SK-N-SH (cell line): ENCODE measurements around the gene ADAMTSL1. TPM values are rescaled to one million over a fixed set of nuclear protein-coding genes. Genes with fewer than 3 reads are reported as not detected.
A peak's percentile ranks its signal among the peaks of the same experiment; 100 is the strongest.

Experiments used
- CTCF ChIA-PET: fragments of 300-600, 350-600 bp; formaldehyde crosslinking; extraction: SDS; loops from one replicate; lab custom pipeline; 2021; lab: Yijun Ruan, JAX
- POLR2A ChIA-PET: fragments of 350-600 bp; sonication (Branson Sonifier 250); formaldehyde crosslinking; extraction: SDS; loops from one replicate; lab custom pipeline; 2020; ENCODE audit warnings: antibody characterized with exemption, inconsistent platforms; lab: Yijun Ruan, JAX
- DNase-seq: peaks from one replicate; pipeline ENCODE4 v3.0.0; 2012
- H2AFZ ChIP-seq: fragments of 200-600 bp; sonication (generic); 2 replicates; pipeline ENCODE4 v1.8.1; 2016; ENCODE audit warnings: antibody characterized with exemption, mild to moderate bottlenecking, low read depth
- H3F3A ChIP-seq: fragments of 200-600 bp; sonication (generic); replicated peaks from 2 replicates; pipeline ENCODE3; 2016; ENCODE audit warnings: antibody characterized with exemption, mild to moderate bottlenecking; ENCODE audit not compliant: insufficient read depth
- H3K27ac ChIP-seq, 2 experiments: fragments of 200-500 bp in 1 of 2; fragments of 200-600 bp in 1 of 2; sonication (Bioruptor generic) in 1 of 2; sonication (generic), shearing (Covaris generic) in 1 of 2; 2 replicates each; pipeline versions ENCODE4 v1.5.1 to v1.6.1; 2014 to 2016; ENCODE audit warnings: low read depth in 2 of 2, inconsistent platforms in 1 of 2, low read length in 1 of 2, mild to moderate bottlenecking in 1 of 2, mixed read lengths in 1 of 2
- H3K27me3 ChIP-seq: fragments of 200-600 bp; sonication (generic), shearing (Covaris generic); 2 replicates; pipeline ENCODE4 v1.6.1; 2016; ENCODE audit warnings: mixed run types; ENCODE audit not compliant: insufficient read depth
- H3K36me3 ChIP-seq, 2 experiments: fragments of 200-500 bp in 1 of 2; fragments of 200-600 bp in 1 of 2; sonication (Bioruptor generic) in 1 of 2; sonication (generic) in 1 of 2; replicated peaks in 1 of 2; 2 replicates each; pipeline versions ENCODE3 to v1.5.1; 2014 to 2016; ENCODE audit warnings: low read length in 1 of 2, mild to moderate bottlenecking in 1 of 2; ENCODE audit not compliant: insufficient read depth in 2 of 2, control insufficient read depth in 1 of 2
- H3K4me1 ChIP-seq, 2 experiments: fragments of 200-500 bp in 1 of 2; fragments of 200-600 bp in 1 of 2; sonication (Bioruptor generic) in 1 of 2; sonication (generic), shearing (Covaris generic) in 1 of 2; 2 replicates each; pipeline versions ENCODE4 v1.5.1 to v1.6.1; 2014 to 2016; ENCODE audit warnings: low read depth in 1 of 2, low read length in 1 of 2, mixed run types in 1 of 2; ENCODE audit not compliant: insufficient read depth in 2 of 2, control insufficient read depth in 1 of 2
- H3K4me2 ChIP-seq: fragments of 200-600 bp; sonication (generic), shearing (Covaris generic); 2 replicates; pipeline ENCODE4 v1.6.1; 2017; ENCODE audit warnings: mixed run types
- H3K4me3 ChIP-seq, 2 experiments: fragments of 200-500 bp in 1 of 2; fragments of 200-600 bp in 1 of 2; sonication (Bioruptor generic) in 1 of 2; sonication (generic), shearing (Covaris generic) in 1 of 2; 2 replicates each; pipeline versions ENCODE4 v1.5.1 to v1.8.1; 2014 to 2016; ENCODE audit warnings: low read depth in 2 of 2, inconsistent platforms in 1 of 2, low read length in 1 of 2, mild to moderate bottlenecking in 1 of 2, mixed read lengths in 1 of 2, moderate library complexity in 1 of 2
- H3K79me2 ChIP-seq: fragments of 200-600 bp; sonication (generic); 2 replicates; pipeline ENCODE4 v1.8.1; 2017; ENCODE audit warnings: mild to moderate bottlenecking; ENCODE audit not compliant: insufficient read depth
- H3K9ac ChIP-seq: fragments of 200-600 bp; sonication (generic); 2 replicates; pipeline ENCODE4 v1.6.1; 2017; ENCODE audit warnings: mixed run types
- H3K9me2 ChIP-seq: fragments of 200-600 bp; sonication (generic); 2 replicates; pipeline ENCODE4 v1.6.1; 2017; ENCODE audit warnings: mixed run types
- H3K9me3 ChIP-seq: fragments of 200-600 bp; sonication (generic); 2 replicates; pipeline ENCODE4 v1.6.1; 2017; ENCODE audit warnings: mixed run types, mild to moderate bottlenecking, moderate library complexity
- H4K20me1 ChIP-seq: fragments of 200-600 bp; sonication (generic); 2 replicates; pipeline ENCODE4 v1.6.1; 2017; ENCODE audit warnings: mild to moderate bottlenecking, mixed run types; ENCODE audit not compliant: insufficient read depth
- CHD2 ChIP-seq: fragments of 150-350 bp; IDR thresholded peaks from 2 replicates; pipeline ENCODE4 v1.6.1; 2018; ENCODE audit warnings: low read length; ENCODE audit not compliant: partially characterized antibody
- ELF1 ChIP-seq: IDR thresholded peaks from 2 replicates; pipeline ENCODE4 v1.4.0; 2012
- EP300 ChIP-seq, 2 experiments: IDR thresholded peaks; 2 replicates each; pipeline versions ENCODE4 v1.4.0 to v1.6.1; 2012; ENCODE audit warnings: borderline replicate concordance in 1 of 2, low read depth in 1 of 2, low read length in 1 of 2
- EZH2phosphoT487 ChIP-seq: fragments of 200-600 bp; sonication (generic); IDR thresholded peaks from 2 replicates; pipeline ENCODE4 v1.6.1; 2017; ENCODE audit warnings: low read depth, mixed run types, mild to moderate bottlenecking, antibody characterized with exemption, moderate library complexity, borderline replicate concordance
- FOXM1 ChIP-seq: IDR thresholded peaks from 2 replicates; pipeline ENCODE4 v1.4.0; 2012; ENCODE audit warnings: low read depth, mild to moderate bottlenecking
- GATA2 ChIP-seq: sonication (generic); formaldehyde crosslinking; IDR thresholded peaks from 2 replicates; pipeline ENCODE4 v1.5.0; 2020; ENCODE audit warnings: mild to moderate bottlenecking, missing genetic modification reagents
- JUND ChIP-seq: IDR thresholded peaks from 2 replicates; pipeline ENCODE4 v1.4.0; 2012
- MEF2A ChIP-seq: IDR thresholded peaks from 2 replicates; pipeline ENCODE4 v1.4.0; 2012; ENCODE audit warnings: low read depth, borderline replicate concordance
- MXI1 ChIP-seq: IDR thresholded peaks from 2 replicates; pipeline ENCODE4 v1.6.1; 2012; ENCODE audit warnings: mild to moderate bottlenecking, low read depth, low read length, improper control_type of control experiment
- NFIC ChIP-seq: IDR thresholded peaks from 2 replicates; pipeline ENCODE4 v1.4.0; 2012; ENCODE audit warnings: borderline replicate concordance
- NRF1 ChIP-seq: IDR thresholded peaks from 2 replicates; pipeline ENCODE4 v1.6.1; 2012; ENCODE audit warnings: low read depth, mild to moderate bottlenecking, low read length
- PBX3 ChIP-seq: IDR thresholded peaks from 2 replicates; pipeline ENCODE4; 2012
- RAD21 ChIP-seq: IDR thresholded peaks from 2 replicates; pipeline ENCODE4 v1.6.1; 2012; ENCODE audit warnings: mild to moderate bottlenecking, low read length
- RCOR1 ChIP-seq: fragments of 150-350 bp; IDR thresholded peaks from 2 replicates; pipeline ENCODE4 v1.6.1; 2017; ENCODE audit warnings: antibody characterized with exemption, low read length
- RFX5 ChIP-seq: IDR thresholded peaks from 2 replicates; pipeline ENCODE4 v1.6.1; 2012; ENCODE audit warnings: mild to moderate bottlenecking, improper control_type of control experiment, low read length
- RXRA ChIP-seq: IDR thresholded peaks from 2 replicates; pipeline ENCODE4 v1.4.0; 2012; ENCODE audit warnings: low read depth, mild to moderate bottlenecking, borderline replicate concordance
- SIN3A ChIP-seq: IDR thresholded peaks from 2 replicates; pipeline ENCODE4 v1.6.1; 2012; ENCODE audit warnings: low read depth, mild to moderate bottlenecking, low read length, moderate library complexity, borderline replicate concordance
- SMC3 ChIP-seq: IDR thresholded peaks from 2 replicates; pipeline ENCODE4 v1.6.1; 2012; ENCODE audit warnings: low read depth, low read length, improper control_type of control experiment
- TAF1 ChIP-seq: IDR thresholded peaks from 2 replicates; pipeline ENCODE4 v1.6.1; 2012; ENCODE audit warnings: low read depth, mild to moderate bottlenecking, low read length, moderate library complexity, borderline replicate concordance
- TCF12 ChIP-seq: IDR thresholded peaks from 2 replicates; pipeline ENCODE4 v1.4.0; 2012
- TEAD4 ChIP-seq: IDR thresholded peaks from 2 replicates; pipeline ENCODE4 v1.4.0; 2012; ENCODE audit warnings: mild to moderate bottlenecking, borderline replicate concordance; ENCODE audit not compliant: insufficient read depth
- USF1 ChIP-seq: IDR thresholded peaks from 2 replicates; pipeline ENCODE4 v1.4.0; 2012; ENCODE audit warnings: low read depth, borderline replicate concordance
- YY1 ChIP-seq: IDR thresholded peaks from 2 replicates; pipeline ENCODE4 v1.4.0; 2012; ENCODE audit warnings: low read depth, mild to moderate bottlenecking
- WGBS: methylation state at CpG from one replicate; pipeline ENCODE4 v1.1.6; 2017; ENCODE audit warnings: low lambda C conversion rate; 5-methylcytosine and 5-hydroxymethylcytosine counted together
- polyA plus RNA-seq, 3 experiments: library from polyadenylated mRNA; depleted of rRNA; stranded (reverse); fragments of >200 nt; gene quantifications; 2 replicates each; pipeline ENCODE4 v1.2.3, GENCODE V29; 2012
- TF ChIP-seq, protein P1 (sequence below): fragments of 150-350 bp; IDR thresholded peaks from 2 replicates; pipeline ENCODE4 v1.6.1; 2016; ENCODE audit warnings: mild to moderate bottlenecking, low read depth, low read length

The ADAMTSL1 gene
- polyA plus RNA-seq, 1 of the 3 experiments (the other 2 are of a cell fraction): 114 TPM

GRCh38 chr9:18629136-18629535, 155.2 kb downstream of the ADAMTSL1 start:
- Histone ChIP-seq H3K9me3 (peaks cover 7% of the 10 kb centered on the region; the same call in 1 of the 2 replicates), H3F3A (peaks cover 45% of the 10 kb centered on the region), H3K4me3 (no peak overlapping the region), H3K4me2 (no peak overlapping the region), H3K9me2 (no peaks in the 10 kb centered on the region), H3K36me3 (peaks cover 3 to 52% of the 10 kb centered on the region in 2 experiments), H2AFZ (no peak overlapping the region), H3K9ac (no peak overlapping the region), H3K4me1 (peaks cover 0 to 16% of the 10 kb centered on the region in 2 experiments; a peak in 2 of 4 replicates), H3K79me2 (peaks cover 87% of the 10 kb centered on the region), H3K27me3 (no peaks in the 10 kb centered on the region), H3K27ac (peak overlapping the region in 1 of 2 experiments; percentile 33; a peak in 2 of 4 replicates), H4K20me1 (no peaks in the 10 kb centered on the region)
- TF ChIP-seq MEF2A (no peak), GATA2 (CRISPR knock-in tag) (no peak), TCF12 (no peak), EP300 (IDR thresholded peaks at IDR 0.05; ENCODE audit: borderline replicate concordance in 1 of 2, low read depth in 1 of 2, low read length in 1 of 2) (no peak), EZH2phosphoT487 (no peak), RAD21 (no peak), CHD2 (no peak), YY1 (no peak), PBX3 (no peak), FOXM1 (no peak), TAF1 (no peak)
- CTCF ChIA-PET: no interaction called here
- POLR2A ChIA-PET: no interaction called here
- WGBS: 85% methylated on average over 1 of the region's 1 CpG
- no peak for DNase-seq

DNA sequence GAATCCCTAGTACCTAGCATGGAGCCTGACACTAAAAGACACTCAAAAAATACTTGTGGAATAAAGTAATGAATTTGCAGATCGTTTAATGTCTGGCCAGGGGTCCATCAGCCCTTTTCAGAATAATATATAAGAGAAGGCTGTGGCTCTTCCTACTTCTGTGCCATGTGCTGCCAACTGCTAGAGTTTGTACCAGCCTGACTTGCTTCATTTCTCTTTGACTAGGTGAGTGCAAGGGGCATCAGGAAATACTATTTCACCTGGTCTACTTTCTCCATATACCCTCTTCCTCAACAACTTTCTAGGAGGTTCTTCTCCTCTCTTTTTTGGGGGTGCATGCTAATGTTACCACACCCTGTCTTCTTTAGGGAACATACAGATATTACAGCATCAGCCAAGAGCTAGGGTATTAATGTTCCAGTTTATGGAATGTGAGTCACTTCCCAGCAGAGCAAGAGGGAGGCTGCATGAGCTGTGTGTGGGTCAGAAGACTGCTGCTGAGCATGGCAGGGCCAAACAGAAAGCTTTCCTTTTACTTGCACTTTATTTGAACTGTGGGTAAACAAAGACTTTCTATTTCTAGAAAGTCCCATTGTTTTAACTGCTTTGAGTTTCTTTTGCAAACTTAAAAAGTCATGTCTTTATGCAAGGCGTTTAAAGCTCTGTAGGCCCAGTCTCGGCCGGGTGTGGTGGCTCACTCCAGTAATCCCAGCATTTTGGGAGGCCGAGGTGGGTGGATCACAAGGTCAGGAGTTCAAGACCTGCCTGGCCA, 158.9 kb downstream of the ADAMTSL1 start:
- H3K9me2 ChIP-seq: no peaks in the 10 kb centered on the region
- H3K27ac ChIP-seq: peak overlapping the region in 1 of 2 experiments; percentile 80; a peak in 2 of 4 replicates
- H3K27me3 ChIP-seq: no peaks in the 10 kb centered on the region
- H3K79me2 ChIP-seq: peaks cover 88% of the 10 kb centered on the region
- no peak for DNase-seq
- POLR2A ChIA-PET: no interaction called here
- peak overlapping the region; percentile 53 for H3K4me2 ChIP-seq
- H3K36me3 ChIP-seq: peaks cover 0 to 43% of the 10 kb centered on the region in 2 experiments
- CTCF ChIA-PET: interaction anchor here (1.2 kb wide), 1 partner anchor 377 kb away, joined by 3 read pairs; no protein-coding TSS in a partner anchor
- 58% methylated on average over 5 of the region's 5 CpGs for WGBS
- H4K20me1 ChIP-seq: no peaks in the 10 kb centered on the region
- peak overlapping the region; percentile 28; the same call in 1 of the 2 replicates for H3K9ac ChIP-seq
- no peak overlapping the region for H3K4me3 ChIP-seq
- H3K4me1 ChIP-seq: peaks cover 0 to 17% of the 10 kb centered on the region in 2 experiments; a peak in 1 of 4 replicates
- H2AFZ ChIP-seq: 0 out of 2 replicates have a peak overlapping the region, but pooled peaks have one; percentile 30
- no peaks in the 10 kb centered on the region for H3K9me3 ChIP-seq
- peaks cover 43% of the 10 kb centered on the region for H3F3A ChIP-seq
- no peak for TF ChIP-seq ELF1
- no peak for TF ChIP-seq MEF2A
- peak; percentile 39 for TF ChIP-seq JUND
- TF ChIP-seq, protein P1, sequence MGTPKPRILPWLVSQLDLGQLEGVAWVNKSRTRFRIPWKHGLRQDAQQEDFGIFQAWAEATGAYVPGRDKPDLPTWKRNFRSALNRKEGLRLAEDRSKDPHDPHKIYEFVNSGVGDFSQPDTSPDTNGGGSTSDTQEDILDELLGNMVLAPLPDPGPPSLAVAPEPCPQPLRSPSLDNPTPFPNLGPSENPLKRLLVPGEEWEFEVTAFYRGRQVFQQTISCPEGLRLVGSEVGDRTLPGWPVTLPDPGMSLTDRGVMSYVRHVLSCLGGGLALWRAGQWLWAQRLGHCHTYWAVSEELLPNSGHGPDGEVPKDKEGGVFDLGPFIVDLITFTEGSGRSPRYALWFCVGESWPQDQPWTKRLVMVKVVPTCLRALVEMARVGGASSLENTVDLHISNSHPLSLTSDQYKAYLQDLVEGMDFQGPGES: no peak
- no peak for TF ChIP-seq YY1
- peak; percentile 28; the same call in 1 of the 2 replicates for TF ChIP-seq NFIC
- TF ChIP-seq SMC3: no peak
- TF ChIP-seq USF1: no peak
- no peak for TF ChIP-seq MXI1
- TF ChIP-seq NRF1: no peak
- no peak for TF ChIP-seq SIN3A
- TF ChIP-seq RCOR1: no peak
- no peak for TF ChIP-seq EZH2phosphoT487
- peak; percentile 67; the same call in 1 of the 2 replicates for TF ChIP-seq RXRA
- TF ChIP-seq TEAD4: no peak
- TF ChIP-seq RFX5: no peak
